GM12878 (cell line): ENCODE data around the gene GZMM. TPM values are rescaled to one million over a fixed set of nuclear protein-coding genes. Genes with fewer than 3 reads are reported as not detected.
A peak's percentile ranks its signal among the peaks of the same experiment; 100 is the strongest.

Source experiments
- ATAC-seq: fragments of 200-7000 bp; cut with Tn5 transposase; 3 replicates; pipeline ENCODE4 v1.9.1; 2020; ENCODE audit warnings: mild to moderate bottlenecking, moderate library complexity
- BruUV-seq: library from RNA; stranded (reverse); fragments of 400-500 nt; replicated peaks from 2 replicates; lab custom pipeline; 2021; lab: Mats Ljungman, UMichigan
- CTCF ChIA-PET: fragments of 300-600 bp; sonication (Branson Sonifier 250); formaldehyde crosslinking; extraction: SDS; loops from one replicate; lab custom pipeline; 2021; ENCODE audit warnings: inconsistent platforms; lab: Yijun Ruan, JAX
- POLR2A ChIA-PET: fragments of 350-600 bp; formaldehyde crosslinking; extraction: SDS; loops from one replicate; lab custom pipeline; 2021; ENCODE audit warnings: inconsistent platforms; lab: Charles Lee
- RAD21 ChIA-PET: fragments of 300-600 bp; sonication (Branson Sonifier 250); formaldehyde crosslinking; loops from one replicate; lab custom pipeline; 2023; ENCODE audit warnings: antibody characterized with exemption; ENCODE audit not compliant: unreplicated experiment; lab: Charles Lee
- SMC1A ChIA-PET: fragments of 300-600 bp; sonication (Branson Sonifier 250); formaldehyde crosslinking; loops from one replicate; lab custom pipeline; 2023; ENCODE audit not compliant: unreplicated experiment, uncharacterized antibody; lab: Charles Lee
- DNase-seq: peaks from one replicate; pipeline ENCODE4 v3.0.0-alpha.2; 2011; ENCODE audit warnings: low read depth, low spot score
- FAIRE-seq: peaks from 3 replicates; lab custom pipeline; 2011; peaks lifted over from hg19 to GRCh38; lab: Jason Lieb, UNC
- H2AFZ ChIP-seq: 2 replicates; pipeline ENCODE4 v1.6.0; 2011; ENCODE audit warnings: low read depth, low read length, control low read depth; ENCODE audit not compliant: control insufficient read depth
- H3K27ac ChIP-seq: 2 replicates; pipeline ENCODE4 v1.5.1; 2011; ENCODE audit warnings: control low read depth; ENCODE audit not compliant: control insufficient read depth, insufficient read depth
- H3K27me3 ChIP-seq, 2 experiments: replicated peaks in 1 of 2; 2 replicates each; pipeline versions ENCODE4 v1.6.0 to v1.6.1; 2011; ENCODE audit warnings: low read length in 1 of 2; ENCODE audit not compliant: control insufficient read depth in 2 of 2, insufficient read depth in 2 of 2
- H3K36me3 ChIP-seq, 2 experiments: 2 replicates each; pipeline ENCODE4 v1.5.1; 2011; ENCODE audit warnings: low read length in 1 of 2; ENCODE audit not compliant: control insufficient read depth in 2 of 2, insufficient read depth in 2 of 2
- H3K4me1 ChIP-seq: 2 replicates; pipeline ENCODE4 v1.6.1; 2011; ENCODE audit warnings: mild to moderate bottlenecking, low read length, moderate library complexity, mixed read lengths; ENCODE audit not compliant: control insufficient read depth, insufficient read depth
- H3K4me2 ChIP-seq: 2 replicates; pipeline ENCODE4 v1.6.0; 2011; ENCODE audit warnings: control low read depth; ENCODE audit not compliant: control insufficient read depth, insufficient read depth
- H3K4me3 ChIP-seq: fragments of 200-600 bp; sonication (generic); 2 replicates; pipeline ENCODE4 v1.5.1; 2016
- H3K79me2 ChIP-seq: 2 replicates; pipeline ENCODE4 v1.6.0; 2011; ENCODE audit warnings: low read length; ENCODE audit not compliant: control insufficient read depth, insufficient read depth
- H3K9ac ChIP-seq: 2 replicates; pipeline ENCODE4 v1.8.0; 2011; ENCODE audit warnings: low read length, control low read depth, mixed read lengths; ENCODE audit not compliant: control insufficient read depth, insufficient read depth
- H3K9me3 ChIP-seq: replicated peaks from 3 replicates; pipeline ENCODE4 v1.5.1; 2011; ENCODE audit warnings: mild to moderate bottlenecking, low read length; ENCODE audit not compliant: control insufficient read depth, insufficient read depth
- H4K20me1 ChIP-seq: 2 replicates; pipeline ENCODE4 v1.6.0; 2011; ENCODE audit not compliant: control insufficient read depth, insufficient read depth
- EED ChIP-seq: sonication (generic); IDR thresholded peaks from 2 replicates; pipeline ENCODE4 v1.6.1; 2016; ENCODE audit warnings: antibody characterized with exemption, low read depth
- POLR2AphosphoS2 ChIP-seq: IDR thresholded peaks from 2 replicates; pipeline ENCODE4 v1.6.1; 2011; ENCODE audit warnings: low read depth, mild to moderate bottlenecking, low read length, improper control_type of control experiment, moderate library complexity
- SUZ12 ChIP-seq: fragments of 200-600 bp; sonication (generic); IDR thresholded peaks from one replicate; pipeline ENCODE4 v1.6.1; 2018; ENCODE audit warnings: antibody characterized with exemption, mild to moderate bottlenecking; ENCODE audit not compliant: unreplicated experiment
- ZNF24 ChIP-seq: fragments of 450-650 bp; IDR thresholded peaks from 2 replicates; pipeline ENCODE4 v1.6.1; 2017; ENCODE audit warnings: antibody characterized with exemption, mild to moderate bottlenecking
- WGBS: methylation state at CpG from one replicate; pipeline ENCODE4 v1.1.6; 2016; ENCODE audit warnings: low lambda C conversion rate; ENCODE audit not compliant: insufficient replicate concordance, insufficient coverage; ENCODE audit errors: missing lambda C conversion rate; 5-methylcytosine and 5-hydroxymethylcytosine counted together
- in situ Hi-C: fragments of 300-500 bp; cut with MboI; formaldehyde crosslinking; loops from 9 replicates; pipeline ENCODE4 v1.14.3; 2018; ENCODE audit warnings: mixed read lengths
- intact Hi-C: fragments of 100-400 bp; cut with micrococcal nuclease; formaldehyde crosslinking; loops from one replicate; pipeline ENCODE4 v1.14.2; 2022; ENCODE audit not compliant: unreplicated experiment
- polyA plus RNA-seq, 11 experiments: library from polyadenylated mRNA; depleted of rRNA in 4 of 11; unstranded in 6 of 11; stranded (reverse) in 5 of 11; fragments of >200 nt; fragmentation: Nextera tagmentation in 4 of 11; fragmentation: Illumina TruSeq in 1 of 11; extraction: Ambion mirVana in 4 of 11; extraction: Trizol in 1 of 11; gene quantifications; 1 replicate in 1 of 11; 2 replicates in 10 of 11; pipeline versions ENCODE4 v1.2.1 to v1.2.3, GENCODE V29; 2011 to 2016; ENCODE audit warnings: inconsistent platforms in 2 of 11, missing spikeins in 2 of 11, low read depth in 1 of 11
- total RNA-seq, 4 experiments: library from RNA; depleted of rRNA in 3 of 4; stranded (reverse); fragments of >200 nt in 3 of 4; fragmentation: Illumina TruSeq in 1 of 4; extraction: Trizol in 1 of 4; gene quantifications; 2 replicates each; pipeline versions ENCODE4 v1.2.1 to v1.2.3, GENCODE V29; 2013 to 2021

The GZMM gene
- total and polyA plus RNA-seq, 10 of the 15 experiments (the other 5 are each of a cell fraction or from before 2014, with no cell fraction given), result 0.09 to 0.48 (median 0.23) TPM; not detected in 7

GRCh38 chr19:581399-582111, 37.7 kb downstream of the GZMM start:
- SMC1A ChIA-PET, result no interaction called here
- no peak for DNase-seq
- POLR2A ChIA-PET, result no interaction called here
- no peaks in the 10 kb centered on the region for H3K27me3 ChIP-seq
- in situ Hi-C loops, result no loop called here
- CTCF ChIA-PET, result no interaction called here
- 0 out of 2 replicates have a peak, but pooled peaks have one; percentile 26 for TF ChIP-seq POLR2AphosphoS2
- no peak for TF ChIP-seq ZNF24
- TF ChIP-seq, all 136 proteins: peak for 1
- no peak overlapping the region for H3K4me3 ChIP-seq
- H4K20me1 ChIP-seq, result 0 out of 2 replicates have a peak, but pooled peaks cover 5% of the 10 kb centered on the region
- H3K9ac ChIP-seq, result no peak overlapping the region
- 94% methylated on average over 38 of the region's 40 CpGs for WGBS
- BruUV-seq, result no TSS peak
- intact Hi-C loops, result no loop called here
- RAD21 ChIA-PET, result no interaction called here
- no peak overlapping the region for H2AFZ ChIP-seq
- H3K9me3 ChIP-seq, result no peaks in the 10 kb centered on the region
- no peak overlapping the region for H3K27ac ChIP-seq
- H3K4me1 ChIP-seq, result no peaks in the 10 kb centered on the region
- ATAC-seq (no peak), FAIRE-seq (no peak)
- H3K79me2 ChIP-seq, result peaks cover 26% of the 10 kb centered on the region
- no peak overlapping the region for H3K4me2 ChIP-seq
- peaks cover 0 to 44% of the 10 kb centered on the region in 2 experiments; a peak in 3 of 4 replicates for H3K36me3 ChIP-seq

DNA sequence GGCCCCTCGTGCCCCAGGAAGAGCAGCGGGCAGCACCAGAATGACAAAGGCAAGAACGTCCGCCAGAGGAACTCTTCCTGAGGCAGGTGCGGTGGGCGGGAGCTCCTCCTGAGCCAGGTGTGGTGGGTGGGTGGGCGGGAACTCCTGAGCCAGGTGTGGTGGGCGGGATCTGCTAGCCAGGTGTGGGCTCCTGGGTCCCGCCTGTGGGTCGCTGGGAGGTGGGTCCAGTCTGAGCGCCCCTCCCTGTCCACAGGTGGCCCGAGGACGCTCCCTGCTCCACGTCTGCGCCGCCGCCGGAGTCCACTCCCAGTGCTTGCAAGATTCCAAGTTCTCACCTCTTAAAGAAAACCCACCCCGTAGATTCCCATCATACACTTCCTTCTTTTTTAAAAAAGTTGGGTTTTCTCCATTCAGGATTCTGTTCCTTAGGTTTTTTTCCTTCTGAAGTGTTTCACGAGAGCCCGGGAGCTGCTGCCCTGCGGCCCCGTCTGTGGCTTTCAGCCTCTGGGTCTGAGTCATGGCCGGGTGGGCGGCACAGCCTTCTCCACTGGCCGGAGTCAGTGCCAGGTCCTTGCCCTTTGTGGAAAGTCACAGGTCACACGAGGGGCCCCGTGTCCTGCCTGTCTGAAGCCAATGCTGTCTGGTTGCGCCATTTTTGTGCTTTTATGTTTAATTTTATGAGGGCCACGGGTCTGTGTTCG, 38.8 kb downstream of the GZMM start:
- no peak for TF ChIP-seq EED
- no peak for TF ChIP-seq SUZ12
- H3K27me3 ChIP-seq, result no peaks in the 10 kb centered on the region
- 76% methylated on average over 31 of the region's 31 CpGs for WGBS
- FAIRE-seq (no peak), DNase-seq (no peak), ATAC-seq (no peak)
- peaks cover 15% of the 10 kb centered on the region for H3K79me2 ChIP-seq
- H3K27ac ChIP-seq, result no peak overlapping the region
- no peaks in the 10 kb centered on the region for H3K9me3 ChIP-seq
- H3K4me2 ChIP-seq, result no peak overlapping the region
- in situ Hi-C loops, result no loop called here
- CTCF ChIA-PET, result no interaction called here
- peaks cover 0 to 41% of the 10 kb centered on the region in 2 experiments; a peak in 3 of 4 replicates for H3K36me3 ChIP-seq
- RAD21 ChIA-PET, result no interaction called here
- no peak overlapping the region for H3K4me3 ChIP-seq
- intact Hi-C loops, result no loop called here
- H2AFZ ChIP-seq, result no peak overlapping the region
- BruUV-seq, result TSS peak; percentile 94
- SMC1A ChIA-PET, result no interaction called here
- POLR2A ChIA-PET, result no interaction called here
- H3K4me1 ChIP-seq, result no peaks in the 10 kb centered on the region
- no peak overlapping the region for H3K9ac ChIP-seq
- no peaks in the 10 kb centered on the region for H4K20me1 ChIP-seq
